Astrocyte (in vitro differentiated cells and primary cell): Measurements from ENCODE around the gene ATF6B.
"Not testable (repeated sequence)": the region's sequence is repeated elsewhere in the genome, so short reads cannot be mapped to it uniquely, and the experiment has no call there.

Source experiments
- EZH2 ChIP-seq: IDR thresholded peaks from 2 replicates; pipeline ENCODE4 v1.6.1; 2012; ENCODE audit warnings: mild to moderate bottlenecking, low read length, inconsistent platforms; ENCODE audit not compliant: insufficient read depth
- TF ChIP-seq, protein P1 (sequence below): IDR thresholded peaks from 2 replicates; pipeline ENCODE4 v1.5.1; 2011; ENCODE audit warnings: low read depth, mild to moderate bottlenecking, inconsistent platforms, low read length, moderate library complexity; ENCODE audit not compliant: insufficient read depth

DNA sequence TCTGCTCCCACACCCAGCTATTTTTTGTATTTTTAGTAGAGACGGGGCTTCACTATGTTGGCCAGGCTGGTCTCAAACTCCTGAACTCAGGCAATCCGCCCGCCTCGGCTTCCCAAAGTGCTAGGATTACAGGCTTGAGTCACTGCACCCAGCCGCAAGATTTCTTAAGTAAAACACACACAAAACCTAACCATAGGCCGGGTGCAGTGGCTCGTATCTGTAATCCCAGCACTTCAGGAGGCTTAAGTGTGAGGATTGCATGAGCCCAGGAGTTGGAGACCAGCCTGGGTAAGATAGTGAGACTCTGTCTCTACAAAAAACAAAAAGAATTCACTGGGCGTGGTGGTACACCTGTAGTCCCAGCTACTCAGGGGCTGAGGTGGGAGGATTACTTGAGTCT is 27.8 kb downstream of the ATF6B start:
- TF ChIP-seq, protein P1, sequence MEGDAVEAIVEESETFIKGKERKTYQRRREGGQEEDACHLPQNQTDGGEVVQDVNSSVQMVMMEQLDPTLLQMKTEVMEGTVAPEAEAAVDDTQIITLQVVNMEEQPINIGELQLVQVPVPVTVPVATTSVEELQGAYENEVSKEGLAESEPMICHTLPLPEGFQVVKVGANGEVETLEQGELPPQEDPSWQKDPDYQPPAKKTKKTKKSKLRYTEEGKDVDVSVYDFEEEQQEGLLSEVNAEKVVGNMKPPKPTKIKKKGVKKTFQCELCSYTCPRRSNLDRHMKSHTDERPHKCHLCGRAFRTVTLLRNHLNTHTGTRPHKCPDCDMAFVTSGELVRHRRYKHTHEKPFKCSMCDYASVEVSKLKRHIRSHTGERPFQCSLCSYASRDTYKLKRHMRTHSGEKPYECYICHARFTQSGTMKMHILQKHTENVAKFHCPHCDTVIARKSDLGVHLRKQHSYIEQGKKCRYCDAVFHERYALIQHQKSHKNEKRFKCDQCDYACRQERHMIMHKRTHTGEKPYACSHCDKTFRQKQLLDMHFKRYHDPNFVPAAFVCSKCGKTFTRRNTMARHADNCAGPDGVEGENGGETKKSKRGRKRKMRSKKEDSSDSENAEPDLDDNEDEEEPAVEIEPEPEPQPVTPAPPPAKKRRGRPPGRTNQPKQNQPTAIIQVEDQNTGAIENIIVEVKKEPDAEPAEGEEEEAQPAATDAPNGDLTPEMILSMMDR: not testable (repeated sequence)
- TF ChIP-seq EZH2: not testable (repeated sequence)
